Right lobe of liver (tissue), 6 donors: ENCODE results near the gene STKLD1. TPM values are rescaled to one million over a fixed set of nuclear protein-coding genes. Genes with fewer than 3 reads are reported as not detected.

Source experiments
- ATAC-seq, 4 donors: fragments of 200-7000 bp; cut with Tn5 transposase; one replicate each; pipeline ENCODE4 v1.9.1; 2020; ENCODE audit warnings: mild to moderate bottlenecking in 4 of 4, moderate library complexity in 4 of 4
- DNase-seq, 3 donors: peaks; one replicate each; pipeline ENCODE4 v3.0.0-alpha.2; 2020
- H3K27ac ChIP-seq, 3 donors: fragments of 200-600 bp; one replicate each; pipeline ENCODE4 v1.8.0; 2022
- H3K27me3 ChIP-seq, 2 donors: fragments of 200-600 bp; one replicate each; pipeline ENCODE4 v1.8.0; 2022
- H3K36me3 ChIP-seq, 4 donors: fragments of 200-600 bp; sonication (generic) in 1 of 4; one replicate each; pipeline versions ENCODE4 v1.5.1 to v1.8.0; 2017 to 2022; ENCODE audit warnings: control low read depth in 1 of 4
- H3K4me1 ChIP-seq, 4 donors: fragments of 200-600 bp; sonication (generic) in 1 of 4; one replicate each; pipeline versions ENCODE4 v1.5.1 to v1.8.0; 2017 to 2022; ENCODE audit warnings: control low read depth in 1 of 4
- H3K4me3 ChIP-seq, 3 donors: fragments of 200-600 bp; one replicate each; pipeline ENCODE4 v1.8.0; 2022
- H3K9me3 ChIP-seq, 4 donors: fragments of 200-600 bp; sonication (generic) in 1 of 4; one replicate each; pipeline versions ENCODE4 v1.5.1 to v1.8.0; 2017 to 2022; ENCODE audit warnings: control low read depth in 1 of 4
- CTCF ChIP-seq, 4 donors: fragments of 200-600 bp in 3 of 4; fragments of 450-650 bp in 1 of 4; IDR thresholded peaks; one replicate each; pipeline versions ENCODE4 v1.5.1 to v1.8.0; 2016 to 2022; ENCODE audit warnings: antibody characterized with exemption in 4 of 4, mild to moderate bottlenecking in 2 of 4
- POLR2A ChIP-seq: fragments of 450-650 bp; IDR thresholded peaks from one replicate; pipeline ENCODE4 v1.6.1; 2017; ENCODE audit warnings: antibody characterized with exemption, mild to moderate bottlenecking
- WGBS: methylation state at CpG from one replicate; pipeline ENCODE4 v1.1.6; 2018; ENCODE audit warnings: low coverage, low lambda C conversion rate; ENCODE audit not compliant: insufficient coverage; ENCODE audit errors: missing lambda C conversion rate; 5-methylcytosine and 5-hydroxymethylcytosine counted together
- intact Hi-C, 2 donors: fragments of 100-400 bp; cut with DNase I; formaldehyde crosslinking; loops; one replicate each; pipeline versions ENCODE4 v1.11.2 to v1.14.1; 2022
- total RNA-seq, 6 experiments: library from RNA; depleted of rRNA in 2 of 6; stranded (reverse); fragments of >200 nt in 2 of 6; fragmentation: NEBNext Ultra II Directional in 3 of 6; extraction: Animal tissue kit (Norgen Biotek cat#: 25700) in 3 of 6; gene quantifications; one replicate each; pipeline versions ENCODE4 v1.1.0 to v1.2.4, GENCODE V29; 2016 to 2023
- donor health status: DM: no; HTN: yes; CAD: no.
- donor health status: DM: no; HTN: no; CAD: no.
- donor health status: DM: no; HTN: no; CAD: no.
- donor health status: DM: no; HTN: yes; CAD: no.
- donor health status: DM: no; HTN: yes; CAD: no.

Gene STKLD1
- total RNA-seq, 6 experiments from 2014 or later: 0.43 to 2.6 (median 0.81) TPM; not detected in 1

- peak within 1 kb of the TSS in 2 of 3 donors; percentile 6 to 11 for H3K4me3 ChIP-seq
- ATAC-seq: peak in 1 of 4 donors; percentile 2
- 54% methylated on average over 8 of the region's 23 CpGs for WGBS
- H3K4me1 ChIP-seq: peaks cover 0 to 8% (median 1%) of the 10 kb centered on the region in 4 donors
- TF ChIP-seq CTCF (IDR thresholded peaks at IDR 0.05) (no peak), POLR2A (no peak)
- no peaks in the 10 kb centered on the region for H3K9me3 ChIP-seq
- H3K27me3 ChIP-seq: no peaks in the 10 kb centered on the region
- H3K36me3 ChIP-seq: no peaks in the 10 kb centered on the region
- intact Hi-C loops: no loop called here
- H3K27ac ChIP-seq: no peak within 1 kb of the TSS
- DNase-seq: no peak
These were observed 45.7 kb downstream of the STKLD1 start, which contains the start of gene ADAMTS13 for GRCh38 chr9:133421615-133422542. Gene ADAMTS13, plus strand, starts transcription at chr9:133422367. Its CDS starts 77 bp downstream, at chr9:133422444.

GRCh38 chr9:133423216-133423615, 47.0 kb downstream of the STKLD1 start:
- no peak overlapping the region for H3K4me3 ChIP-seq
- DNase-seq: peak in 1 of 3 donors; percentile 47
- H3K4me1 ChIP-seq: peaks cover 0 to 8% (median 0%) of the 10 kb centered on the region in 4 donors
- no peaks in the 10 kb centered on the region for H3K36me3 ChIP-seq
- no peaks in the 10 kb centered on the region for H3K9me3 ChIP-seq
- H3K27me3 ChIP-seq: no peaks in the 10 kb centered on the region
- 47% methylated on average over 3 of the region's 3 CpGs for WGBS
- intact Hi-C loops: no loop called here
- no peak overlapping the region for H3K27ac ChIP-seq
- peak; percentile 9 to 40 (median 30) for ATAC-seq
- TF ChIP-seq POLR2A (no peak), CTCF (IDR thresholded peaks at IDR 0.05) (no peak)

- no peaks in the 10 kb centered on the region for H3K36me3 ChIP-seq
- H3K27me3 ChIP-seq: no peaks in the 10 kb centered on the region
- H3K4me3 ChIP-seq: no peak overlapping the region
- ATAC-seq: no peak
- 77% methylated on average over 3 of the region's 12 CpGs for WGBS
- intact Hi-C loops: no loop called here
- no peak for DNase-seq
- TF ChIP-seq POLR2A: no peak
- no peak for TF ChIP-seq CTCF (IDR thresholded peaks at IDR 0.05)
- H3K27ac ChIP-seq: no peak overlapping the region
- no peaks in the 10 kb centered on the region for H3K9me3 ChIP-seq
- H3K4me1 ChIP-seq: peaks cover 0 to 7% (median 0%) of the 10 kb centered on the region in 4 donors
These were observed 48.0 kb downstream of the STKLD1 start for GRCh38 chr9:133424187-133424586.

GRCh38 chr9:133425049-133425632, 49.0 kb downstream of the STKLD1 start:
- Histone ChIP-seq H3K27ac (no peak overlapping the region), H3K4me3 (no peak overlapping the region), H3K4me1 (peaks cover 0 to 7% (median 0%) of the 10 kb centered on the region in 4 donors), H3K9me3 (no peaks in the 10 kb centered on the region), H3K27me3 (no peaks in the 10 kb centered on the region), H3K36me3 (no peaks in the 10 kb centered on the region)
- TF ChIP-seq POLR2A (no peak), CTCF (IDR thresholded peaks at IDR 0.05) (no peak)
- no peak for DNase-seq
- no peak for ATAC-seq
- 80% methylated on average over 1 of the region's 22 CpGs for WGBS
- intact Hi-C loops: no loop called here
